ENCODE measurements around the gene MITD1.

Gene MITD1
- long read RNA-seq, transcript MITD1-201 (7 exons, 939 nt): major isoform, 10 of 27 reads
- long read RNA-seq, partial matches to known transcripts: 2 of 27 reads
- long read RNA-seq, other reads (novel, unspliced or antisense): 9 of 27 reads

DNA sequence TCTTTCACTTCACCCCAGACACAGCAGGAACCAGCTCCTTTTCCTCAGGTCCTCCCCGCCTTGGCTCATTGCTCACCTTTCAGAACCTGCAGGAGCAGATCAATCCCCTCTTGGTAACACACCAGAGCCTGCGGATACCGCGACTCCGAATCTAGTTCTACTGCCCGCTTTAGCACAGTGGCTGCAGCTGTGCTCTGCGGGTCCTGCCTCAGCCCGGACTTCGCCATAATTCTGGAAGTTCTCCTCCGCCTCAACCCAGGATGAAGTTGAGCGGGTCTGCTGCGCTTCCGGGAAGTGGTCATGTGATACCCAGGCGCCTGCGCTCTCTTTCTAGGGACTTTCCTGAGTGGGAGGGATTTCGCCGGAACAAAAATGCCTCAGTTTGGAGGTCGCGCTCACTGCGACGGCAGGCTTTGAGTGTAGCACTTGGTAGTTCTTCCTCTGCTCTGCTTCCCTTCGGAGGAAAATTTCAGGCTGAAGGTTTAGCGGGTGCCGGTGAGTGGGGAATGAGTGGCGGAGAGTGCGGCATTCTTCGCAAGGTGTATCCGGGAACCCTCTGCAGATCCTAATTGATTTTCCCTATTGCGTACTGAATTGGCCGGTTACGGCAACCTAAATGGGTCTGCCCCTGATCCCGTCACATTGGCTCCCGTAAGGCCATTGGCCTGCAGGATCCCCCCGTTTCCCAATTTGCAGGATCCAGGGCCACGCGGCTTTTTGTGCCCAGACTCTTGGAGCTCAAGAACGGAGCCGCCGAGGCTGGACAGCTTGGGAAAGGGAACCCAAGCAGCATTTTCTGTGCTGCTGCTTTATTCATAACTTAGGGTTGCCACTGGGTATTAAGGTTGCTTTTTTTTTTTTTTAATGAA lies at the start of gene MITD1, which contains the start of gene MRPL30:
Gene MITD1, minus strand, starts transcription at position 304 of the 869 bp plus-strand sequence. Its CDS starts 77 bp downstream, at position 227.
Gene MRPL30, plus strand, starts transcription at position 430 of the 869 bp plus-strand sequence. CDS start 5,020 bp downstream, outside the sequence.
- Histone ChIP-seq H3K27ac (replicated peaks) (peak within 1 kb of the TSS; percentile 76), H3K4me3 (replicated peaks; ENCODE audit: insufficient read depth, low read length) (peak within 1 kb of the TSS; percentile 80), H3K27me3 (ENCODE audit: insufficient read depth, poor library complexity, severe bottlenecking) (no peaks in the 10 kb centered on the region)
- TF ChIP-seq, protein P1, sequence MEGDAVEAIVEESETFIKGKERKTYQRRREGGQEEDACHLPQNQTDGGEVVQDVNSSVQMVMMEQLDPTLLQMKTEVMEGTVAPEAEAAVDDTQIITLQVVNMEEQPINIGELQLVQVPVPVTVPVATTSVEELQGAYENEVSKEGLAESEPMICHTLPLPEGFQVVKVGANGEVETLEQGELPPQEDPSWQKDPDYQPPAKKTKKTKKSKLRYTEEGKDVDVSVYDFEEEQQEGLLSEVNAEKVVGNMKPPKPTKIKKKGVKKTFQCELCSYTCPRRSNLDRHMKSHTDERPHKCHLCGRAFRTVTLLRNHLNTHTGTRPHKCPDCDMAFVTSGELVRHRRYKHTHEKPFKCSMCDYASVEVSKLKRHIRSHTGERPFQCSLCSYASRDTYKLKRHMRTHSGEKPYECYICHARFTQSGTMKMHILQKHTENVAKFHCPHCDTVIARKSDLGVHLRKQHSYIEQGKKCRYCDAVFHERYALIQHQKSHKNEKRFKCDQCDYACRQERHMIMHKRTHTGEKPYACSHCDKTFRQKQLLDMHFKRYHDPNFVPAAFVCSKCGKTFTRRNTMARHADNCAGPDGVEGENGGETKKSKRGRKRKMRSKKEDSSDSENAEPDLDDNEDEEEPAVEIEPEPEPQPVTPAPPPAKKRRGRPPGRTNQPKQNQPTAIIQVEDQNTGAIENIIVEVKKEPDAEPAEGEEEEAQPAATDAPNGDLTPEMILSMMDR (IDR thresholded peaks at IDR 0.05; ENCODE audit: insufficient read depth, low read length): no peak
- TF ChIP-seq SPI1 (IDR thresholded peaks at IDR 0.05; ENCODE audit: borderline replicate concordance, low read depth) (peak; percentile 8; the same call in 1 of the 2 replicates), POLR2AphosphoS5 (IDR thresholded peaks at IDR 0.05; ENCODE audit: low read depth) (peak; percentile 88), GABPA (IDR thresholded peaks at IDR 0.05; ENCODE audit: low read depth) (peak; percentile 97)
- DNase-seq (ENCODE audit: low read depth in 1 of 2, low spot score in 1 of 2): peak; percentile 90 to 95

DNA sequence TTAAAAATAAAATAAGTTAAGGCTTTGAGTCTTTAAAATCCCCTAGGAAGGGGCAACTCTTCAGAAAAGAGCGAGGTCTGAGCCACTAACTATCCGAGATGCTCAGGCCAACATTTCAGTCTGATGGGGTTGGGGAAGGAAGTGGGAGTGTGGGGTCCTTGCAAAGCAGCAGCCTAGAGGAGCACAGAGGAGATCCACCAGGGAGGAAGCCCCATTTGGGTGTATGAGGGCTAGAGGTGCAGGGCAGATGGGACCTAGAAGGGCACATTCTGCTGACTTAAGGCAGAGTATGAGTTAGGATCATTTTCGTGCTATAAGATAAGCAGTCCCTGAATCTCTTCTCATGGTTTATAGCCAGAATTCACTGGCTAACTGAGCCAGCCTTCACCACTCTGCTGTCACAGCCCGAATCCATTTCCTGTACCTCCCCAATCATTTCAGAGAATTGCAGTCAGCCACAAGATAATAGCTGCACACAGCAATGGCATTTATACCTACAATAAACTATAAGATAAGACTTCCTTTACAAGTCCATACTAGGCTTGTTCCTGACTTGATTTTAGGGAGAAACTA lies 37.2 kb upstream of the MITD1 start:
- no peak overlapping the region for H3K27ac ChIP-seq (replicated peaks)
- H3K27me3 ChIP-seq (ENCODE audit: insufficient read depth, poor library complexity, severe bottlenecking): no peaks in the 10 kb centered on the region
- DNase-seq (ENCODE audit: low read depth in 1 of 2, low spot score in 1 of 2): no peak
- no peak overlapping the region for H3K4me3 ChIP-seq (replicated peaks; ENCODE audit: insufficient read depth, low read length)
- TF ChIP-seq GABPA (IDR thresholded peaks at IDR 0.05; ENCODE audit: low read depth): no peak
- TF ChIP-seq SPI1 (IDR thresholded peaks at IDR 0.05; ENCODE audit: borderline replicate concordance, low read depth): no peak

- DNase-seq (ENCODE audit: low read depth in 1 of 2, low spot score in 1 of 2): no peak
- no peaks in the 10 kb centered on the region for H3K27me3 ChIP-seq (ENCODE audit: insufficient read depth, poor library complexity, severe bottlenecking)
- TF ChIP-seq, protein P1 (IDR thresholded peaks at IDR 0.05; ENCODE audit: insufficient read depth, low read length): no peak
- TF ChIP-seq POLR2AphosphoS5 (IDR thresholded peaks at IDR 0.05; ENCODE audit: low read depth): no peak
- TF ChIP-seq GABPA (IDR thresholded peaks at IDR 0.05; ENCODE audit: low read depth): no peak
- TF ChIP-seq, protein P2, sequence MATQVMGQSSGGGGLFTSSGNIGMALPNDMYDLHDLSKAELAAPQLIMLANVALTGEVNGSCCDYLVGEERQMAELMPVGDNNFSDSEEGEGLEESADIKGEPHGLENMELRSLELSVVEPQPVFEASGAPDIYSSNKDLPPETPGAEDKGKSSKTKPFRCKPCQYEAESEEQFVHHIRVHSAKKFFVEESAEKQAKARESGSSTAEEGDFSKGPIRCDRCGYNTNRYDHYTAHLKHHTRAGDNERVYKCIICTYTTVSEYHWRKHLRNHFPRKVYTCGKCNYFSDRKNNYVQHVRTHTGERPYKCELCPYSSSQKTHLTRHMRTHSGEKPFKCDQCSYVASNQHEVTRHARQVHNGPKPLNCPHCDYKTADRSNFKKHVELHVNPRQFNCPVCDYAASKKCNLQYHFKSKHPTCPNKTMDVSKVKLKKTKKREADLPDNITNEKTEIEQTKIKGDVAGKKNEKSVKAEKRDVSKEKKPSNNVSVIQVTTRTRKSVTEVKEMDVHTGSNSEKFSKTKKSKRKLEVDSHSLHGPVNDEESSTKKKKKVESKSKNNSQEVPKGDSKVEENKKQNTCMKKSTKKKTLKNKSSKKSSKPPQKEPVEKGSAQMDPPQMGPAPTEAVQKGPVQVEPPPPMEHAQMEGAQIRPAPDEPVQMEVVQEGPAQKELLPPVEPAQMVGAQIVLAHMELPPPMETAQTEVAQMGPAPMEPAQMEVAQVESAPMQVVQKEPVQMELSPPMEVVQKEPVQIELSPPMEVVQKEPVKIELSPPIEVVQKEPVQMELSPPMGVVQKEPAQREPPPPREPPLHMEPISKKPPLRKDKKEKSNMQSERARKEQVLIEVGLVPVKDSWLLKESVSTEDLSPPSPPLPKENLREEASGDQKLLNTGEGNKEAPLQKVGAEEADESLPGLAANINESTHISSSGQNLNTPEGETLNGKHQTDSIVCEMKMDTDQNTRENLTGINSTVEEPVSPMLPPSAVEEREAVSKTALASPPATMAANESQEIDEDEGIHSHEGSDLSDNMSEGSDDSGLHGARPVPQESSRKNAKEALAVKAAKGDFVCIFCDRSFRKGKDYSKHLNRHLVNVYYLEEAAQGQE (IDR thresholded peaks at IDR 0.05; ENCODE audit: insufficient replicate concordance, low read depth): no peak
- no peak for TF ChIP-seq SPI1 (IDR thresholded peaks at IDR 0.05; ENCODE audit: borderline replicate concordance, low read depth)
- no peak overlapping the region for H3K4me3 ChIP-seq (replicated peaks; ENCODE audit: insufficient read depth, low read length)
- no peak overlapping the region for H3K27ac ChIP-seq (replicated peaks)
Observed at GRCh38 chr2:99216096-99216495, 35.2 kb upstream of the MITD1 start.

DNA sequence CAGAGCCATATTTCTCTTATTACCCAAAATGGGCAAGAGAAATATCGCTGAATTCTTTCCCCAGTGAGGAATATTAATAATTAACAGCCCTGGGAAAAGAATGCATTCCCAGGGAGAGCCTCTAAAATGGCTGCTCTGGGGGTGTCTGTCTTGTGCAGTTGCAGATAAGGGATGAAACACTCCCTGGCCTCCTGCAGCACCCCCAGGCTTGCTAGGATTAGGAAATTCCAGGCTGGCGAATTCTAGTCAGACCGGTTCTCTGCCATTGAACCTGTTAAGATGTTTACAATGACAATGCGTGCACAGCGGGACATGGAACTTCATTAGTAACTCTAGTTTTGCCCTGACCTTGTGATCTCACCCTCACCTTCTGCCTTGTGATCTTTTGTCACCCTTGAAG lies 24.6 kb upstream of the MITD1 start:
- Histone ChIP-seq H3K4me3 (replicated peaks; ENCODE audit: insufficient read depth, low read length) (no peak overlapping the region), H3K27me3 (ENCODE audit: insufficient read depth, poor library complexity, severe bottlenecking) (no peaks in the 10 kb centered on the region), H3K27ac (replicated peaks) (no peak overlapping the region)
- no peak for DNase-seq (ENCODE audit: low read depth in 1 of 2, low spot score in 1 of 2)
- TF ChIP-seq, protein P1 (IDR thresholded peaks at IDR 0.05; ENCODE audit: insufficient read depth, low read length): no peak
- no peak for TF ChIP-seq POLR2AphosphoS5 (IDR thresholded peaks at IDR 0.05; ENCODE audit: low read depth)
- no peak for TF ChIP-seq GABPA (IDR thresholded peaks at IDR 0.05; ENCODE audit: low read depth)
- no peak for TF ChIP-seq SPI1 (IDR thresholded peaks at IDR 0.05; ENCODE audit: borderline replicate concordance, low read depth)
- TF ChIP-seq, protein P2 (IDR thresholded peaks at IDR 0.05; ENCODE audit: insufficient replicate concordance, low read depth): no peak

Data from HL-60 (cell line).